OCI-LY1 (cell line): ENCODE measurements around the gene SLC24A4.

Experiments
- H2AFZ ChIP-seq: fragments of 200-600 bp; sonication (generic), shearing (Covaris generic); 2 replicates; pipeline ENCODE4 v1.6.0; 2014; ENCODE audit warnings: antibody characterized with exemption, mild to moderate bottlenecking, low read length
- H3F3A ChIP-seq: fragments of 200-600 bp; sonication (generic), shearing (Covaris generic); 2 replicates; pipeline ENCODE4 v1.6.0; 2014; ENCODE audit warnings: mild to moderate bottlenecking, antibody characterized with exemption, low read length, moderate library complexity; ENCODE audit not compliant: insufficient read depth
- H3K27ac ChIP-seq: fragments of 200-600 bp; sonication (generic); 2 replicates; pipeline ENCODE4 v1.5.1; 2014; ENCODE audit warnings: low read length, mixed run types, mild to moderate bottlenecking, low read depth; ENCODE audit not compliant: poor library complexity, severe bottlenecking
- H3K27me3 ChIP-seq: fragments of 200-600 bp; sonication (generic); 2 replicates; pipeline ENCODE4 v1.6.0; 2014; ENCODE audit warnings: antibody characterized with exemption, mild to moderate bottlenecking, low read length, moderate library complexity; ENCODE audit not compliant: insufficient read depth
- H3K36me3 ChIP-seq: fragments of 200-600 bp; sonication (generic); 2 replicates; pipeline ENCODE4 v1.6.1; 2014; ENCODE audit warnings: mild to moderate bottlenecking, antibody characterized with exemption, low read length, moderate library complexity, mixed read lengths; ENCODE audit not compliant: insufficient read depth
- H3K4me1 ChIP-seq: fragments of 200-600 bp; sonication (generic); 2 replicates; pipeline ENCODE4 v1.5.1; 2014; ENCODE audit warnings: mild to moderate bottlenecking, low read length, moderate library complexity; ENCODE audit not compliant: insufficient read depth, severe bottlenecking
- H3K4me2 ChIP-seq: fragments of 200-600 bp; sonication (generic), shearing (Covaris generic); 2 replicates; pipeline ENCODE4 v1.6.1; 2014; ENCODE audit warnings: low read length
- H3K4me3 ChIP-seq: fragments of 200-600 bp; sonication (generic); 2 replicates; pipeline ENCODE4 v1.5.1; 2014; ENCODE audit warnings: low read length, low read depth, mild to moderate bottlenecking, mixed read lengths; ENCODE audit not compliant: poor library complexity, severe bottlenecking
- H3K79me2 ChIP-seq: fragments of 200-600 bp; shearing (Covaris generic); 2 replicates; pipeline ENCODE4 v1.6.1; 2016; ENCODE audit warnings: mixed run types, low read length, mixed read lengths; ENCODE audit not compliant: insufficient read depth
- H3K9ac ChIP-seq: fragments of 200-600 bp; sonication (generic), shearing (Covaris generic); 2 replicates; pipeline ENCODE4 v1.6.1; 2014; ENCODE audit warnings: mild to moderate bottlenecking, low read length, mixed read lengths
- H3K9me2 ChIP-seq: fragments of 200-600 bp; sonication (generic), shearing (Covaris generic); 2 replicates; pipeline ENCODE4 v1.6.1; 2014; ENCODE audit warnings: low read depth, mild to moderate bottlenecking, low read length, mixed read lengths
- H3K9me3 ChIP-seq: fragments of 200-600 bp; shearing (Covaris generic); 2 replicates; pipeline ENCODE4 v1.6.1; 2014; ENCODE audit warnings: low read length, mixed read lengths
- H4K20me1 ChIP-seq: fragments of 200-600 bp; sonication (generic), shearing (Covaris generic); 2 replicates; pipeline ENCODE4 v1.6.0; 2016; ENCODE audit warnings: mild to moderate bottlenecking, low read length; ENCODE audit not compliant: insufficient read depth
- EZH2 ChIP-seq: fragments of 200-600 bp; sonication (generic), shearing (Covaris generic); IDR thresholded peaks from 2 replicates; pipeline ENCODE4 v1.8.0; 2017; ENCODE audit warnings: borderline replicate concordance, mixed run types, mild to moderate bottlenecking, antibody characterized with exemption, low read length, moderate library complexity, mixed read lengths
- TF ChIP-seq, protein P1 (sequence below): fragments of 200-600 bp; sonication (generic), shearing (Covaris generic); IDR thresholded peaks from 2 replicates; pipeline ENCODE4 v1.5.1; 2017; ENCODE audit warnings: mild to moderate bottlenecking, antibody characterized with exemption, low read length, moderate library complexity, mixed read lengths

The SLC24A4 gene

DNA sequence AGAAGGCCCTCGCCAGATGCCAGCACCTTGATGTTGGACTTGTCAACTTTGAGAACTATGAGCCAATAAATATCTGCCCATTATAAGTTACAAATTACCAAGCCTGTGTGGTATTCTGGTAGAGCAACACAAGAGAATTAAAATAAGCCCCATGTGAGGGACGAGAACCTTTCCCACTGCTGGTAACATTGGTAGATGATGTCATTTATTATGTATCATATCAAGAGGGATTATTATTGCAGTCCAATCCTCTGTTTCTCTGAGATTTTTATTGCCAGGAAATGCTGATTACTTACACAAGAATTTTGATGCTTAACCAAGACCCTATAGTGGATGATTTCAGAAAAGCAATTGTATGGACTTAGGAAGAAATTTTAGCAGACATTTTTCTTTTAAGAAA, 40.3 kb upstream of the SLC24A4 start:
- Histone ChIP-seq H3K4me1 (no peaks in the 10 kb centered on the region), H3K9me2 (no peaks in the 10 kb centered on the region), H3K9ac (no peak overlapping the region), H3K9me3 (no peaks in the 10 kb centered on the region), H3K27ac (no peak overlapping the region), H3K4me3 (no peak overlapping the region), H2AFZ (no peak overlapping the region), H3K27me3 (no peaks in the 10 kb centered on the region), H4K20me1 (no peaks in the 10 kb centered on the region), H3F3A (no peaks in the 10 kb centered on the region), H3K4me2 (no peak overlapping the region), H3K79me2 (no peaks in the 10 kb centered on the region), H3K36me3 (no peaks in the 10 kb centered on the region)
- TF ChIP-seq EZH2 = no peak
- TF ChIP-seq, protein P1, sequence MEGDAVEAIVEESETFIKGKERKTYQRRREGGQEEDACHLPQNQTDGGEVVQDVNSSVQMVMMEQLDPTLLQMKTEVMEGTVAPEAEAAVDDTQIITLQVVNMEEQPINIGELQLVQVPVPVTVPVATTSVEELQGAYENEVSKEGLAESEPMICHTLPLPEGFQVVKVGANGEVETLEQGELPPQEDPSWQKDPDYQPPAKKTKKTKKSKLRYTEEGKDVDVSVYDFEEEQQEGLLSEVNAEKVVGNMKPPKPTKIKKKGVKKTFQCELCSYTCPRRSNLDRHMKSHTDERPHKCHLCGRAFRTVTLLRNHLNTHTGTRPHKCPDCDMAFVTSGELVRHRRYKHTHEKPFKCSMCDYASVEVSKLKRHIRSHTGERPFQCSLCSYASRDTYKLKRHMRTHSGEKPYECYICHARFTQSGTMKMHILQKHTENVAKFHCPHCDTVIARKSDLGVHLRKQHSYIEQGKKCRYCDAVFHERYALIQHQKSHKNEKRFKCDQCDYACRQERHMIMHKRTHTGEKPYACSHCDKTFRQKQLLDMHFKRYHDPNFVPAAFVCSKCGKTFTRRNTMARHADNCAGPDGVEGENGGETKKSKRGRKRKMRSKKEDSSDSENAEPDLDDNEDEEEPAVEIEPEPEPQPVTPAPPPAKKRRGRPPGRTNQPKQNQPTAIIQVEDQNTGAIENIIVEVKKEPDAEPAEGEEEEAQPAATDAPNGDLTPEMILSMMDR = no peak

DNA sequence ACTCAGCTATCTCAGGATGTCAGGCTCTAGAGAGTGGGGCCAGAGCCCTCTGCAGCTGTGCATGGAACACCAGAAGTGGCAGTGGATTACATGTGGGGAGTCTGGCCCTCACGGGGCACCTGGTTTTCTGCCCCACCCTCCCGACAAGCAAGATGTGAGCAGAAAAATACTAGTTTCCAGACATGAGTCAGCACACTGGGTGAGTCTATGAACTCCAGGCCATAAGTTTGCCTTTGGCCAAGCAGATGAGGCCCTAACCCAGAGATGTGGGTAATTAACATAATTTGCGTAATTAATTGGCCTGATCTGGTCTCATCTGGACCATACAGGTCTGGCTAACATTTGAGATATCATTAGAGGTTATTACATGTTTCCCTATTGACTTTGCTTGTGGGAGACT, 37.7 kb upstream of the SLC24A4 start:
- TF ChIP-seq EZH2 = no peak
- TF ChIP-seq, protein P1 = no peak
- no peak overlapping the region for H2AFZ ChIP-seq
- no peaks in the 10 kb centered on the region for H3K27me3 ChIP-seq
- H3K9me3 ChIP-seq = no peaks in the 10 kb centered on the region
- no peaks in the 10 kb centered on the region for H3K9me2 ChIP-seq
- no peaks in the 10 kb centered on the region for H3K79me2 ChIP-seq
- H3K27ac ChIP-seq = no peak overlapping the region
- H3F3A ChIP-seq = no peaks in the 10 kb centered on the region
- no peak overlapping the region for H3K9ac ChIP-seq
- H3K4me2 ChIP-seq = no peak overlapping the region
- H3K4me1 ChIP-seq = no peaks in the 10 kb centered on the region
- no peaks in the 10 kb centered on the region for H4K20me1 ChIP-seq
- no peak overlapping the region for H3K4me3 ChIP-seq
- no peaks in the 10 kb centered on the region for H3K36me3 ChIP-seq

DNA sequence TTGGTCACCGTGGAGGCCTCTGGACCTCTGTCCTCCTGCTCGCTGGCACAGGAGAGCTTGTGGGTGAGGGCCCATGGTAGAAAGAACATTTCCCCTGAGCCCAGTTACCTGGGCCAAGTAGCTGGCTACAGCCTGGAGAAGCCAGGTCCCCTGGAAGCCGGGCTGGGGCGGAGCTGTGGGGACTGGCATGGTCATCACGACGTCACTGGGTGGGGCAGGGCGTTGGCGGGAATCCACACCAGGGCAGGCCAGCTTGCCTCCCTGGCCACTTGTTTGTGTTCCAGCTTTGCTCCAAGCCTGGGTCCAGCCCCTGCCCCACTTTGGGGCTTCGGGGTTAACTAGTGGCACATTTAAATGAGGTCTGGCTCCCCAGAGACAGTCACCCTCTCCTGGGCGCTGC, 35.0 kb upstream of the SLC24A4 start:
- Histone ChIP-seq H3K4me3 (no peak overlapping the region), H3K9me2 (no peaks in the 10 kb centered on the region), H3K36me3 (no peaks in the 10 kb centered on the region), H3K9ac (no peak overlapping the region), H3K9me3 (no peaks in the 10 kb centered on the region), H3K27me3 (no peaks in the 10 kb centered on the region), H3K4me1 (no peaks in the 10 kb centered on the region), H2AFZ (no peak overlapping the region), H3K4me2 (no peak overlapping the region), H3K79me2 (no peaks in the 10 kb centered on the region), H3F3A (no peaks in the 10 kb centered on the region), H4K20me1 (no peaks in the 10 kb centered on the region), H3K27ac (no peak overlapping the region)
- TF ChIP-seq, protein P1 = no peak
- no peak for TF ChIP-seq EZH2
